ENCODE data around the gene APH1B.
"Not testable (repeated sequence)": the region's sequence is repeated elsewhere in the genome, so short reads cannot be mapped to it uniquely, and the experiment has no call there.

The APH1B gene

DNA sequence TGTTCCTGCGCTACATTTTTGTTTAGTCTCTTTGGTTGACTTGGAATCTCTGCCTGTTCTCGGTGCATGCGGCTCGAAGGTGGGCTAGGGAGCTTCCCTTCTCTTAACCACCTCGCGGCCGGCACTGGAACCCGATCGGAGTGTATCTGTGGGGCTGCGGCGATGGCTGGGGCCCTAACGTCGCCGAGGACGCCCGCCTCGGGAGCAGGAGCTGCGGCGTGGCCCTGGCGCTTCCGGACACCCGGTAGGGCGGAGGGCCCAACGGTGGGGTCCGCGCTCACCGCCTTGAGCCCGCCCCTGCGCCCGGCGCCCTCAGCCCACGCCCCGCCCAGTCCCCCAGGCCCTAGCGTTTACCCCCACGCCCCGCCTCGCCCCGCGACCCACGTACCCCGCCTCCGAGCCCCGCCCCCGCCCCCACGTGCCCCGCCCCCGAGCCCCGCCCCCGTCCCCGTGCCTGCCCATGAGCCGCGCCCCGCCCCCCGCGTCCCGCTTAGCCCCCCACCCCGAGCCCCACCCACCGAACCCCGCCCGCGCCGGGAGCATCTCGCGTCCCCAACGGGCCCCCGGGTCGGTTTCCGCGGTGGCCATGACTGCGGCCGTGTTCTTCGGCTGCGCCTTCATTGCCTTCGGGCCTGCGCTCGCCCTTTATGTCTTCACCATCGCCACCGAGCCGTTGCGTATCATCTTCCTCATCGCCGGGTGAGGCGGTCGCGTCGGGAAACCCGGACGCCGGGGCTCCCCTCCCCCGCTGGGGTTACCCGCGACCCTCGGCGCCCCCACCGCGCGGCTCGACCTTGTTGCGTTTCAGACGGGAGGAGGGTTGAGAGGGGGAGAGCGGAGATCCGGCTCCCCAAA, at the start of gene APH1B:
Gene APH1B, plus strand, starts transcription at position 568 of the 855 bp plus-strand sequence. Its CDS starts 19 bp downstream, at position 587.
- intact Hi-C loops (cut with DNase I) = loop anchor here (5.0 kb wide), 1 partner anchor 90 kb away; the partner anchor contains the start of gene RAB8B
- DNase-seq = peak; percentile 37 to 91 (median 82)

DNA sequence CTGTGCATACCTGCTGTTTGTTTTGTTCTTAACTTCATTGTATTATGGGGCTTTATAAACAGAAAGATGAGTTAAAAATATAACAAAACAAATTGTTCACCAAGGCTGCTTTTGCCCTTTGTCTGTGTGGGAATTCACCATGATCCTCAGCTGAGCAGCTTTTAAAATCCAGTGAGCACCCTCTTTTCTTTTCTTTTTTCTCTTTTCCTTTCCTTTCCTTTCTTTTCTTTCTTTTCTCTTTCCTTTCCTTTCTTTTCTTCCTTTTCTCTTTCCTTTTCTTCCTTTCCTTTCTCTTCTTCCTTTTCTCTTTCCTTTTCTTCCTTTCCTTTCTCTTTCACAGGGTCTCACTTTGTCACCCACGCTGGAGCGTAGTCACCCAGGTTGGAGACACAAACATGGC, 49.7 kb upstream of the APH1B start:
- intact Hi-C loops (cut with DNase I) = no loop called here

GRCh38 chr15:63231206-63231605, 46.2 kb upstream of the APH1B start:
- intact Hi-C loops (cut with DNase I) = no loop called here
- DNase-seq = no peak

More for the DNA sequence above, 49.7 kb upstream of the APH1B start:
- DNase-seq = no peak

GRCh38 chr15:63231706-63232105, 45.7 kb upstream of the APH1B start:
- intact Hi-C loops (cut with DNase I) = no loop called here
- no peak for DNase-seq

GRCh38 chr15:63232405-63232804, 45.0 kb upstream of the APH1B start:
- intact Hi-C loops (cut with DNase I) = no loop called here

DNA sequence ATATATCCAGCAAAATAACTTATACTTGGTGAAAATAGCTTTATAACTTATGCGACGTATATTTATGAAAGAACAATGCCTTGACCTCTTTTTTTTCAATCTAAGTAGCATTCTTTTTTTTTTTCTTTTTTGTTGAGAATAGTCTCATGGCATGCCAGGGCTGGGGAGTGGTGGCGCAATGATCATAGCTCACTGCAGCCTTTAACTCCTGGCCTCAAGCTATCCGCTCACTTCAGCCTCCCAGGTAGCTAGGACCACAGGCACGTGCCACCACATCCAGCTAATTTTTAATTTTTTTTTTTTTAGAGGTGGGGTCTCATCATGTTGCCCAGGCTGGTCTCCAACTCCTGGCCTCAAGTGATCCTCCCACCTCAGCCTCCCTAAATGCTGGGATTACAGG, 44.5 kb upstream of the APH1B start:
- no peak for DNase-seq

More at GRCh38 chr15:63232405-63232804, 45.0 kb upstream of the APH1B start:
- no peak for DNase-seq

GRCh38 chr15:63233667-63234423, 43.6 kb upstream of the APH1B start:
- intact Hi-C loops (cut with DNase I) = no loop called here
- DNase-seq = no peak

More for the DNA sequence above, 44.5 kb upstream of the APH1B start:
- intact Hi-C loops (cut with DNase I) = no loop called here

DNA sequence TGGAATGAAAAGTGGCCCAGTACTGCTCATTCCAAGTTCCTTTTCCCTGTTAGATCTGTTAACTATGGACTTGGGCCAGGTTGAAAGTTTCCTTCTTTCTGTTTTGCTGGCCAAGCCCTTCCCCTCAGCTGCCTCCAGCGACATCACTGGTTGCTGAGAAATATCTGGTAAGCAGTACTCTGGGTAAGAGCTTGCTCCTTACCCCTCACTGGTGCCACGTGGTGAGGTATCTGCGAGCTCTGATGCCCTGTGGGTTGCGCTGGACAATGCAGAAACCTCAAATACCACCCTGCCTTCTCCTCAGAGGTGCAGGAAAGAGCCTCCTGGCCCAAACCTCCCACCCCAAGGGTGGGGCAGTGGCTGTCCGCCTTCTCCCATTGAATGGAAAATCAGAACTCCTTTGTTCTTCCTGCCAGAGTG, 42.9 kb upstream of the APH1B start:
- intact Hi-C loops (cut with DNase I) = no loop called here
- peak in 27 of 42 donors; percentile 2 to 57 (median 22) for DNase-seq

DNA sequence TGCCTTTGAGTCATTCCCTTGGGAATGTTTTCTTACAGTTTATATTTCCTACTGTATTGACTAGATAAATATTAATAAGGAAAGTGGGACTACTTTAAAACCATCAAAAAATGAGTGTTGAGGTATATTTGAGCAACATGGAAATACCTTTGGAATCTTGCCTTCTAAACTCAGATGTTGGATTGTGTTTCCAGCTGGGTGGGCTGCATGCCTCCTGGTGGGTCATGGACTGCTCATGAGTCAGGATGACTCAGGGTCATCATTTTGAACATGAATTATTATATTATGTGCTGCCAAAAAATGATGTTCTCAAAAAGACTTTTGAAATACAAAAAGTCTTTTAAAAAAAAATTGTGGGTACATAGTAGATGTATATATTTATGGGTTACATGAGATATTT, 41.1 kb upstream of the APH1B start:
- DNase-seq = no peak
- intact Hi-C loops (cut with DNase I) = no loop called here

DNA sequence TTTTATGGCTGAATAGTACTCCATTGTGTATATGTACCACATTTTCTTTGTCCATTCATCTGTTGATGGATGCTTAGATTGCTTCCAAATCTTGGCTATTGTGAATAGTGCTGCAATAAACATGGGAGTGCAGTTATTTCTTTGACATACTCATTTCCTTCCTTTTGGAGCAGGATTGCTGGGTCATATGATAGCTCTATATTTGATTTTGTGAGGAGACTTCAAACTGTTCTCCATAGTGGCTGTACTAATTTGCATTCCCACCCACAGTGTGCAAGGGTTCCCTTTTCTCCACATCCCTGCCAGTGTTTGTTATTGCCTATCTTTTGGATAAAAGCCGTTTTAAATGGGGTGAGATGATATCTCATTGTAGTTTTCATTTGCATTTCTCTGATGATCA, 40.3 kb upstream of the APH1B start:
- DNase-seq; intact Hi-C loops (cut with DNase I): not testable (repeated sequence)

GRCh38 chr15:63238171-63238570, 39.2 kb upstream of the APH1B start:
- intact Hi-C loops (cut with DNase I) = no loop called here
- DNase-seq = no peak

GRCh38 chr15:63238796-63239195, 38.6 kb upstream of the APH1B start:
- intact Hi-C loops (cut with DNase I) = no loop called here
- DNase-seq = no peak

DNA sequence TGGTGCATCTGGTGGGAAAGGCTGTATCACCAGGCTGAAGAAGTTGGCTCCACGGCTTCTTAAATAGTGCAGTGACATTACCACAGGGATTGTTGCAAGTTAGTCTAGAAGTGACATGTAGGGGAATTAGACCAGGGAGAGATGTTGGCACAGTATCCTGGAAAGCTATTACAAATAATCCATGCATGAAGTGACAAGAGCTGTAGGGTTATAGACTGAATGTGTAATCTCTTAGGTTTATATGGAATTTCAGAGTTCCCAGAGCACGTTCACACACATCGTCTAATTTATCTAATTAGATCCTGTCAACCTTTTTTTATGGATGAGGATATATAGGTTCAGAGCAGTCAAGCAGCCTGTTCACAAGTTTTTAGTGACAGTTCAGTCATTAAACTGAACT, 37.3 kb upstream of the APH1B start:
- intact Hi-C loops (cut with DNase I) = no loop called here

DNA sequence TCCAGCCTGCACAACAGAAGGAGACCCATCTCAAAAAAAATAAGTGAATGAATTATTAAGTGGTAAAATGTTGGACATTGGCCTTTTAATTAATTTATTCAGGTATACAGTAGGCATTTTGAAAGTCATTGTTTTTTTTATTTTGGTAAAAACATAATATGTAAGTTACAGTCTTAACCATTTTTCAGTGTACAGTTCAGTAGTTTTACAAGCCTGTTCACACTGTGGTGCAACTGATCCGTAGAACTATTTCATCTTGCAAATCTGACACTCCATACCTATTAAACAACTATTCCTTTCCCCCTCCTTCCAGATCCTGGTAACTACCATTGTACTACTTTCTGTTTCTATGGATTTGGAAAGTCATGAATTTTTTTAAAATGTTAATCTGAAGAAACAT, 36.1 kb upstream of the APH1B start:
- intact Hi-C loops (cut with DNase I) = no loop called here
- no peak for DNase-seq

More for the DNA sequence above, 37.3 kb upstream of the APH1B start:
- DNase-seq = no peak

GRCh38 chr15:63243101-63243500, 34.3 kb upstream of the APH1B start:
- DNase-seq = no peak
- intact Hi-C loops (cut with DNase I) = no loop called here

DNA sequence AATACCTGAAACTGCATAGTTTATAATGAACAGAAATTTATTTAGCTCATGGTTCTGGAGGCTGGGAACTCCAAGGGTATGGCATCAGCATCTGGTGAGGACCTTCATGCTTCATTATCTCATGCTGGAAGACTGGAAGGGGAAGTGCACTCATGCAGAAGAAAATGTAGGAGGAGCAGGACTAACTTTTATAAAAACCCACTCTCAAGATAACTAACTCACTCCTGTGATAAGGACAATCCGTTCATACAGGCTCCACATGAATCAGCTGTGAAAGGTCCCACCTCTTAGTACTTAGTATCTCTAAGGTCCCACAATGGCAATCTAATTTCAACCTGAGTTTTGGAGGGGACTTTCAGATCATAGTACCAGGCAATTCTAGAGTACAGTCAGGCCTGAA, 33.6 kb upstream of the APH1B start:
- intact Hi-C loops (cut with DNase I) = no loop called here

GRCh38 chr15:63244399-63244798, 33.0 kb upstream of the APH1B start:
- intact Hi-C loops (cut with DNase I) = no loop called here

More for the DNA sequence above, 33.6 kb upstream of the APH1B start:
- no peak for DNase-seq

GRCh38 chr15:63244976-63245645, 32.3 kb upstream of the APH1B start:
- intact Hi-C loops (cut with DNase I) = no loop called here
- DNase-seq = no peak

More at GRCh38 chr15:63244399-63244798, 33.0 kb upstream of the APH1B start:
- DNase-seq = no peak

GRCh38 chr15:63246691-63247469, 30.5 kb upstream of the APH1B start:
- DNase-seq = no peak
- intact Hi-C loops (cut with DNase I) = no loop called here
